GM21367 (cell line): Measurements from ENCODE around the gene PHF2.

Source experiments
- ATAC-seq: cut with Tn5 transposase; IDR thresholded peaks from one replicate; pipeline ENCODE4 v1.9.1; 2021; ENCODE audit not compliant: unreplicated experiment

Gene PHF2

DNA sequence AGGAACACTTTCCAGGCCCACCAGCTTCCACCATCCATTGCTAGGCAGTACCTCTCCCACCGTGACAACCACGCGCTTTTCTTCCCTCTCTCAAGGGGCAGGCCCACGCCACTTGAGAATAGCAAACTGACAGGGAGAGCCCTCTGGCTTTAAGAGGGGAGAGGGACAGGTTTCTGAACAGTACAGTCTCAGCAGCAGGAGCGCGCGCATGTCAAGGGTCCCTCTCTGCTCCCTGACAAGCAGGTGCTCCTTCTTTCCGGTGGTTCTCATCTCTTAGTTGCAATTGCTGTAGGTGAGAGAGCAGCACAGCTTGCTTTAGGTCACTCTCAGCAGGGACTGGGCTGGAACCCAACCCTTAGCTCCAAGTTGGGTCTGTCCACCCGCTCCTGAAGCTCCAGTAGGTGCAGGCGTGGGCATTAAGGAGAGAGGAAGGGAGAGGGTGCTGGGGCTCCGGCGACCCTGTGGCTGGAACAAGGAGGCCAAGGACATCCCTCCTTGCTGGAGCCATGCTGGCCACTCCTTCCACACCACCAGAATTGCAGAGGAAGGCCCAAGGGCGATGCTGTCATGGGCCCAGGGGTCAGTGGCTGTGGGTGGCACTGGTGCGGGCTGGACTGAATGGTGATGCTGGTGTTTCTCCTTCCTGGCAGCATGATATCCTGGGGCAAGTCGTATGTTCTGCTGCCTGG is 9.0 kb upstream of the PHF2 start:
- no peak for ATAC-seq

DNA sequence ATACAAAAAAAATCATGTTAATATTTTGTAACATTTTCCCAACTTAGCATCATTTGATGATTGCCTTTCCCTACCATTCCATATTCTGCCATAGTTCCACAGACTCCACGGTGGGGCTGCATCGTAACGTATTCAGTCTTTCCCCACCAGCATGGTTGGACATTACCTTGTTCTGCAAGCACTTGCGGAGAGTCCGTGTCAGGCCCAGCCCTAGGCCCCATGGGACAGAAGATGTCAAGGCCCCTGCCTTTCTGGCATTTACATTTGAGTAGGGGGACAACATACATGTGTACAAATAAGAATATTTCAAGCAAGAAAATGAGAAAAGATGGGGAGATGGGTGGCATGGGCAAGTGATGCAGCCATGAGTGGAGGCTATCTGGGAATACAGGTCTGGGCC is 8.2 kb upstream of the PHF2 start:
- no peak for ATAC-seq

DNA sequence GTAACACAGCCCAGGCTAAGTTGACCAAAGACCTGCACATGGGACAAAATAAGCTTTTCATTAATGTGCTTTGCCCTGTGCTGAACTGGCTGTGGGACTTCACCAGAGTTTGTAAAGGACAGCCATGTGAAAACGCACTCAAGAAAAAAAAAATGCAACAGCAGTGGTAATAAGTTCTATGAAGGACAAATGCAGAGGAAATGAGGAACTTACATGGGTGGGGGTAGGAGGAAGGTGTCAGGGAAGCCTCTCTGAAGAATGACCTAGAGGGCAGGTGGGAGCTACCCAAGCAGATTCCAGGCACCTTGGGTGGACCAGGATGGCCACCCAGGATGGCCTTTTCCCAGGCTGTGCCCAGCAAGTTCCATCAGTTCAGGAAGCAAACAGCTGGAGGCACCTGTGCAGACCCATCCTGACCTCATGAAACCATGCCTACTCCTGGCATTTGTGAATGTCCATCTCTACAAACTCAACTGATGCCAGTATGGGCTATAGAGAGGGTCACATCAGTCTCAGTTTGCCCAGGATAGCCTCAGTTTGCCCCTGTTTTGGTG is 6.7 kb upstream of the PHF2 start:
- no peak for ATAC-seq

DNA sequence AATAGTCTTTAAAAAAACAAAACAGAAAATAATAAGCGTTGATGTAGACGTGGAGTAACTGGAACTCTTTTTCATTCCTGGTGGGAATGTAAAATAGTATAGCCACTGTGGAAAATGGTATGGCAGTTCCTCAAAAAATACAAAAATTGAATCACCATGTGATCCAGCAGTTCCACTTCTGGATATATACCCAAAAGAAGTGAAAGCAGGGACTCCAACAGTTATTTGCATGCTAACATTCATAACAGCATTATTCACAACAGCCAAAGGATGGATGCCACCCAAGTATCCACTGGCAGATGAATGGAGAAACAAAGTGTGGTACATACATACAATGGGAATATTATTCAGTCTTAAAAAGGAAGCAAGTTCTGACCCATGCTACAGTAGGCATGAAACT is 4.2 kb upstream of the PHF2 start:
- ATAC-seq: no peak

DNA sequence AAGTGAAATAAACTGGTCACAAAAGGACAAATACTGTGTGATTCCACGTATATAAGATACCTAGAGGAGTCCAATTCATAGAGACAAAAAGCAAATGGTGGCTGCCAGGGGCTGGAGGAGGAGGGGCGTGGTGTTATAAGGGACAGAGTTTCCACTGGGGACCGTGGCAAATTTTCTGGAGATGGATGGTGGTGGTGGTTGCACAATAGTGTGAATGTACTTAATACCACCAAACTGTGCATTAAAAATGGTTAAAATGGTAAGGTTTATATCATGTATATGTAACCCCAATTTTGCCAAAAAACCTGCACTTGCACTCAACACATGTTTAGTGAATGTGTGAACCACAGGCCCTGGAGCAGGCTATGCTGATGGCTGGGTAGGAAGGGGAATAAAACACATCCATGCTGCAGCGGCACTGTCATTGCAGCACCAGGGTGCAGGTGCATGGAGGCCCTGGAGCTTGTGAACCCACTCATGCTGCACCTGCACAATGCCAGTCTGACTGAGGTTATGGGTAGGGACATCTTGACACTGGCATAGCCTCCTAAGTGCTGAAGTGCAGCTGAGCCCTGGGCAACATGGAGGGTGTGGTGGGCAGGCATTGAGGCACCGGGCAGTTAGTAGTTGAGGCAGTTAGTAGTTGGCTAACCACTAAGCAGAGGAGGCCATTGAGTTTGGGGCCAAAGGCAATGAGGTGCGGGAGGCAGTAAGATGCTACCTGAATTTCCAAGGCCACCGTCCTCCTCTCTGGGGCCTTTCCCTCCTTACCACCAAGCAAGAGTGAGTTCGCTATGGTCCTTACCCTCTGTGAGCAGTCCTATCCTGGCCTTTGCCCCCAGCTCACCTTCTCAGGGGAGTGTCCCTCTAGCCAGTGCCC is 3.5 kb upstream of the PHF2 start:
- ATAC-seq: no peak

DNA sequence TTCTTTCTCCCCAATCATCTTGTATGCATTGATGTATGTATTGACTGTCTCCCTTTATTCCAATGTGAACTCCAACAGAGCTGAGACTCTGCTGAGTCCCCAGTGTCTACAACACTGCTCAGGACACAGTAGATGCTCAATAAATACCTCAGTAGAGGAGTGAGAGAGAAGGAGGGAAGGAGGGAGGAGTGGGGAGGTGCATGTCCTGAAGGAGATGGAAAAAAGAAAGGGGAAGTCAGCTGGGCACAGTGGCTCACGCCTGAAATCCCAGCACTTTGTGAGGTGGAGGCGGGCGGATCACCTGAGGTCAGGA is 2.9 kb upstream of the PHF2 start:
- no peak for ATAC-seq

DNA sequence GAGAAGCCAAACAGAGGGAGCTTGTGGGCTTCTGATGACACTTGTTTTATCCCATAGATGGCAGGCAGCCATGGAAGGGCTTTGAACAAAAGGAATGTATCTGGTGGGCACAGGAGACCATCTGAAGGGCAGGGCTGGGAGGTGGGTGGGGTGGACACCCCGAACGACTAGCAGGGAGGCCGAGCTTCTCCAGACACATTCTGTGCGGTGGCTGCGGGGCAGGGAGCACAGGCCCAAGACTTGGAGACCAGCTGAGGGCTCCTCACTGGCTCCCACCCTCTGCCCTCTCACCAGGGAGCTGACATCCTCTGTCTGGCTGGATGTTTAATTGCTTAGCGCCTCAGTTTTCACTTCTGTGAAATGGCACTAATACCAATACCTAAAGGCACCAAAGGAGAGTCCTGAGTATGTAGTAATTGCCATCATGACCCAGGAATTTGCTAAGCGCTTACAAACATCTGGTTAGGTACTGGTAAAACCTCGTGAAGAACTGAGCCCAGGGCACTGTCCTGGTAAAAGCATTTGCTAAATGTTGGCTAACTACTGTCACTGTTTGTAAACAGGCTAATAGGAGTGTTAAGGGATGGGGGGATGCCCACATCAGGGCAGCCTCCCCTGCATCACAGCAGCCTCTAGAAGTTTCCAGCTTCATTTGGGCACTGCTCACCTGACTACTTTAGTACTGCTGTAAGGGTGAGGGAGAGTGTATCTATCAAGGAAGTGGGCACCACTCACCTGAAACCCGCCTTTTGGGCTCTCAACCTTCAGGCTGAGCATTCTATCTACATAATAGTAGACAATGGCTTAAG is 2.1 kb upstream of the PHF2 start:
- no peak for ATAC-seq

DNA sequence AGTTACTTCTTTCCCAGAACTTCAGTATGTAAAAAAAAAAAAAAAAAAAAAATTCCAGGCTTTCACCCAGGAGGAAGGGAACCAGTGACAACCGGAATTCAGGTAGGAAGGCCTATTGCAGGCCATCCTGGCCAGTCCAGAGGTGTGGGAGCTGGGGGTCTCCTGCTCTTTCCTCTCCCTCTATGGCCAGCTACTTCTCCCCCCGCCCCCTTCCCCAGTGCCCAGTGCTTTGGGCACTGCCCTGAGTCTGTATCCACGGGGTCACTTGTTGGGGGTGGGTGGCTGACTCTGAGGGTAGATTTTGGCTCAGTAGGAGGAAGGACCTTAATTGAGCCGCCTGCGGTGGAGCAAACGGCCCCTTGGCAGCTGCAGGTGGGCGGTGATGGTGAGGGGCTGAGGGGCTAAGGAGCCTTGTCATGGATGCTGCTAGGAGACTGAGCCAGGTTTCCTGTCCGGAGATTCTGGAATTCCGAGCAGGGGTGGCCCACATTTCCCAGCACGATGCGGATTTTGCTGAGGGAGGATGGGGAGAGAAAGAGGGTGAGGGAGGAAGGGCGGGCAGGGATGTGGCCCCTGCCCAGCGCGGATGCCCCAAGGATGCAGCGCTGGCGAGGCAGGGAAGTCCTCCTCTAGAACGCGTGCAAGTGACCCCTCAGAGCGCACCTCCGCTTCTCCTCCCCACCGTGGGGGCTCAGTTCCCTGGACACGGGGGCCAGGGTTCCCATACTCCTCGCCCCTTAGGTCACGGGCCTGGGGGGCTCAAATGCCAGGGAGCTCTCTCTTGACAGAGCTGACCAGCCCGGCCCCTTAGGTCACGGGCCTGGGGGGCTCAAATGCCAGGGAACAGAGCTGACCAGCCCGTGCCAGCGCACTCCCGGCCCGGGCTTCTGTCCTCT is 1.2 kb upstream of the PHF2 start:
- peak; percentile 3 for ATAC-seq

DNA sequence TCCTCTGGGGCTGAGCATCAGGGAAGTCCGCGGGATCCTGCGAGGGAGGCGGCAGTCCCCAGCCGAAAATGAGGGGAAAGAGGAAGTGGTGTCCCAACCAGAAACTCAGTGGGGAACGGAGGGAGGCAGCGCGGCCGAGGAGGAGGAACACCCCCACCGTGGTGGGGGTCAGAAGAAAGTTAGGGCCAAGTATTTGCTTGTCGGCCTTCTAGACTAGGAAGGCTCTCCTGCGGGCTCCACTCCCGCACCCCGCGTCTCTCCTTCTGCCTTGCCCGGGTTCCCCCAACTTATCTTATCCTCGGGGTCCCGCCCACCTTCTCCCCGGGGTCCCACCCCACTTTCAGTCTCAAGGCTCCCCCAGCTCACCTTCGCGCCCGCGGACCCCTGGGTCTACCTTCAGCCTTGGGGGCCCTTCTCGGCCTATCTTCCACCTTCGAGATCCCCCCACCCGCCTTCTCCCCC is 557 bp upstream of the PHF2 start:
- peak; percentile 33 for ATAC-seq

DNA sequence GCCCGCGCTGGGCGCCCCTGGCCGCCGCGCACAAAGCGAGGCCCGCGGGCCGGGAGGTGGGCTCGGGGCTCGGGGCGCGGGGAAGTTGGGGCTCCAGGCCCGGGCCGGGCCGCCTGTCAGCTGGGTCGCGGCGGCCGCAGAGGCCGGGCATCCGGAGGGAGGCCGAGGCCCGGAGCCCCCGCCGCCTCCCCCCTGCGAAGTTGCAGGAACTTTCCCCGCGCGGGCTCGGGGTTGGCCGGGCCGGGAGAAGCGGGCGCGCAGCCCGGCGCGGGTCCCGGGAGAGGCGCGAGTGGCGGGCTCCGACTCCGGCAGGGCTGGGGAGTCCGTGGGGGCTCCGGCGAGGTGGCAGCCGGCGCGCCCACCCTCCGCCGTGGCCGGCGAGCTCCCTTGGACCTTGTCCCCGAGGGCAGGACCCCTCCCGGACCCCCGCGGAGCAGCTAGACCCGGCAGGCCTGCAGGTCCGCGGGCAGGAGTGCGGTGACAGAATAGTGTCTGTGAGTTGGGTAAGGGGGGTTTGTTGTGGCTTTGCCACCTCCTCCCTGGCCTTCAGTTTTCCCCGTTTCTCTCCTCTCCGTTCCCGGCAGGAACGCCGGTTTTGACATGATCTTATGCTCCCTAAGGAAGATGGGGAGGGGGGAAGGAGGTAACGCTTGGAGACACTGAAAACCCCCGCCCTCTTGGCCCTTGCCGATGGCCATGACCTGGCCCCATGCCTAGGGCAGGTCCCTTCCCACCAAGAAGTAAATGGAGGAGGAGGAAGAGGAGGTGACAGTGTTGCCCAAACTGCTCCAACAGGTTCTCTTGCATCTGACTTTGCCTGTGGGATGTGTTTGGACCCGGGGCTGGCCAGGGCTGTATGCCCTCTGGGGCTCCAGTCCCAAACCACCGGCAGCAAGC is 942 bp downstream of the PHF2 start:
- ATAC-seq: no peak

DNA sequence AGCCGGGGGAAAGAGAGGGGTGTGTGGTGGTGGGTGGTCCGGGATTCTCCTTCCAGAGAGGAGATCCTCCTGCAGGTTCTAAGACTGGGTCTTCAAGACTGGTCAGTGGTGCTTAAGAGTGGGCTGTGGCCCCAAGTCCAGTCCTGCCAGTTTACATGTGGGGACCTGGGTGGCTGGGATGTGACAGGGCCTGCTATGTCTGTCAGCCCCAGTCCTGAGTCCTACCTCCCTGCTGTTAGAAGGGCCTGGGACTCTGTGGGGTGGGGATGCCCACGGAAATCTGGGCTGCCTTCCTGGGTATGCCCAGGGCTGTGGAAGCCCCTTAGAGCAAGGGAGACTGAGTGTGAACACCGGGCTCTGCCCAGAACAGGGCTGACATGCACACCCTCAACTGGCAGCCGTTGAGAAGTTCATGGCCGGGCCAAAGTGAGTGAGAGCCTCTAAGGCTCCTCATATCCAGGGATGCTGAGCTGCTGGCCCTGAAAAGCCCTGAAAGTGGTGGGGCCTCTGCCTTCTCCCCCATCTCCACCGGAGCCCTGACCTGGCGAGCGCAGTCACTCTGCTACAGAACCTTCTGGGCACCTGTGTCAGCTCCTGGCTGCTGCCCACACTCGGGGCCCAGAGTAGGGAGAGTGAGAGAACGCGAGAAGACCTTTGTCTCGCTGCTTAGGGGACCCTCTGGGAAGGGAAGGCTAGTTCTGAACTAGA is 1.7 kb downstream of the PHF2 start:
- no peak for ATAC-seq

DNA sequence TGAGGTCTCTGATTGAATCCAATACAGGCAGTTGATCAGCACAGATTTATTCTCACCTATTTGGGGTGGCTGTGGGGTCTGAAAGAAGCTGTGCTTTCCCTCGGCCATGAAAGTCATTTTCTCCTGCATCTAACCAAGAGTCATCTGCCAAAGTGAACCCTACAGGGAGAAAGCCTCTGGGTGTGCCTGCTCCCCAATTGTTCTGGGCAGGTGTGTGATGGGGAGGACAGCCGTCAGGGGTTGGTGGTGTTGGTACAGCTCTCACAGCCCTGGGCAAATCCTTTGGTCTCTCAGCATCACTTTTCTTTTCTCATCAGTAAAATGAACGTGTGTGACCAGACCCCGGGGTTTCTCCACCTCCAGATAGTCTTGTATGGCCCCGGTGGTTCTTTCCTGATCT is 2.5 kb downstream of the PHF2 start:
- ATAC-seq: no peak

DNA sequence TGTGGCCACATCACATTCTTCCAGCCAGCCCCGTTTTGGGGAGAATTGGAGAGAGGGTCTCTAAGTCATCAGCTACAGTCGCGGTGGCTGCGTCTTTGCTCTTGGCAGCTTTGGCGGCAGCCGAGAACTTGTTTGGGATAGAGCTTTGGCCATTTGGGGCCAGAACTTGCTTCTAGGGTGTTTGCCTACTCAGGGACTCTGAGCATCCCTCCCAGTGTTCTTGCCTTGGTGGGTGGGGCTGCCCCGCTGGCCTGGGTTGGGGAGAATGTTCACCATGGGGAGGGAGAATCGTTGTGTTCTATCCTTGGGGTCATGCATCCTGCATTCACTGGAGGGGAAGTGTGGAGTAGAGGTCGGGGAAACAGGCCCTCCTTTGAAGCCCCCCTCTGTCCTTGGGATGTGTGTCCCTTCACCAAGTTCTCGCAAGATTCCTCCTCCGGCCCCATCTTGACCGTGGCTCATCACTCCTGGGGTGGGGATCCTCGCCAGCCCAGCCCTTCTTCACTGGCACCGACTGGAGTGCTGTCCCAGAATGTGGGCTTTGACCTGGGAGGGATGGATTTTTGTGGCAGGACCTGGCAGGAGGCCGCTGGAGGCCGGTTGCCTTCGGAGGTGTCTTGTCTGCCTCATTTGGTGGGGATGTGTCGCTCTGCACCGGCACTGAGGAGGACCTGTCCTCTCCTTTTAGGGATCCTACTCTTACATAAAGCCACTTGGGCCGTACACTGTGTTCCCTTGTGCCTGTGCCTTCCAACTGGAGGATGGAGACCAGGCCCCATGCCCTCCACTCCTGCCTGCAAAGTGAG is 3.5 kb downstream of the PHF2 start:
- ATAC-seq: no peak

DNA sequence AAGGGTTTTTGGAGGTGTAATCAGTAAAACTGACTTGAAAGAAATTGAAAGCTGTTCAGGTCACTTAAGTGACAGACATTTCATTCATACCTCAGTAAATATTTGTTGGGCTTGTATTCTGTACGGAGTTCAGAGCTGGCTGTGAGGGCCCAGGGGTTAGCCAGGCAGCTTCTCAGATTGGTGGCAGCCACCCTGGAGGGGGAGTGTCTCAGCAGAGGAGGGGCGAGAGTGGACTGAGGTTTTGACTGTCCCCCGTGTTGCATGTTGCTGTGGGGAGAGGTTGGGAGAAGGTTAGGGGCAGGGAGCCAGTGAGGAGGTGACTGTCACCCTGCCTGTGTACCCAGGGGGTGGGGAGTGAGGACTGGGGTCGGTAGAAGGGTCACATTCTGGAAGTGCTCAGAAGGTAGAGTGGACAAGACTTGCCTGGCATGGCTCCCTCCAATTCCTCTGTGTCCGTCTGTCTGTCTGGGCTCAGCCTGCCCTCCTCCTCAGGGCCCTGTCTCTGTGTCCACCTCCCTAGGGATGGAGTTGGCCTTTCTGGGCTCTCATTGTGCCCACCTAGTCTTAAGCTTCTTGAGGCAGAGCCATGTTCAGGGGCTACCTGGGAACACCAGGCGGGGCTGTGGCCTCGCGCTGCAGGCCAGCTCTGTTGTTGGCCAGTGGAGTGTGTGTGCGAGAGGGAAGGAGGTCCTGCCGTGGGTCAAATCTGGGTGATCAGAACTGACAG is 4.4 kb downstream of the PHF2 start:
- no peak for ATAC-seq

DNA sequence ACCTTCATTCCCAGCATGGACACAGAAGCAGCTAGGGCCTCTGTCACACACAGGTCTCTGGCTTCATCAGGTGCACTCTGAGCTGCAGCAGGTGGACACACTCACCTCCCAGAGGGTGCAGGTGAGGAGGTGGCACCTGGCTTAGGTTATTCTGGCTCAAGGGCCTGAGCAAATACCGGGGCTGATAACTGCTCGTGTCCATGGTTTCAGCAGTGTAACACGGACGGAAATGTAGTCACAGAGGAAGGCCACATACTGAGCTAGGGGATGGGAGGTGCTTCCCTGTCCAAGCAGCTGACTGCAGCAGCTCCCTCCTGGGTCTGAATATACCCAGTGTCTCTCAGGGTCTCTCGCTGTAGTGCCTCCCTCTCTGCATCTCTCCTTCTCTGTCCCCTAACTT is 5.7 kb downstream of the PHF2 start:
- no peak for ATAC-seq

DNA sequence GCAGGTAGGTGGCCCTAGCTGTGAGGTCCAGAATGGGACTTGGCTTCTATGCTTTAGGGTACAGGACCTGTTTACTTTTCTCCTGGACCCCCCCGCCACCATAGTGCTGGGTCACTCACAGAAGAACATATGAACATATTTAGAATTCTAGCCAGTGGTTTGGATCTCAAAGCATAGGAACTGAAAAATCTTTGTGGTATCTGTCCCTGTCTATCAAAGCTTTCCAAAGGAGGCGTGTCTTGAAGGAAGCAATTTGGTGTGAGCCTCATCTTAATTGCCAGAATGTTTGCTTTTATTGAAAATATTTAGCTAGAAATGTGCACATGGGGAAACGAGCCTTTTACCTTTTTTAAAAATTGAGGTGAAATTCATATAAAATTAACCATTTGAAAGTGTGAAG is 6.2 kb downstream of the PHF2 start:
- no peak for ATAC-seq

DNA sequence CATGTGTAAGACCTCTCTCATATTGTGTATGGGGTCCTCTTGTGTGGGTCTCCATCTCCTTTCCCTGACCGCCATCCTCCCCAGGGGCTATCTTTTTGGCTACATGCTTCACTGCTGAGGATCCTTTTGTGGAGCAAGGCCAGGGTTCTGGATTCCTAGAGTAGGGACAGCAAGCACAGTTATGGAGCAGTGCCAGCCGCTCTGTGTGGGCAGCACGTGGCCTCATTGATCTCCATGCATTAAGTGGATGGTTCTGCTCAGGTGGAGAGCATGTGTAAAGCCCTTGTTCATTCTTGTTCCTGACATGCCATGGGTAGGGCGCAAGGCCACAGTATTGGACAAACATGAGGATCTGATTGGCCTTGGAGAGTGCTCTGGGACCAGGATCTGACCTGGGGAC is 8.9 kb downstream of the PHF2 start:
- ATAC-seq: no peak
